ENCODE measurements around the gene TM4SF4.

- TF ChIP-seq CTCF (IDR thresholded peaks at IDR 0.05 in 4 of 5, conservative IDR thresholded peaks at IDR 0.05 in 1 of 5): no peak
- TF ChIP-seq POLR2A (IDR thresholded peaks at IDR 0.05): no peak
These were observed 2.3 kb upstream of the TM4SF4 start for GRCh38 chr3:149472030-149472797.

All from gastrocnemius medialis (tissue), 4 donors.